Testis (tissue), 2 donors: ENCODE results near the gene NUDT2.

ENCODE experiments used
- POLR2A ChIP-seq: fragments of 450-650 bp; IDR thresholded peaks from one replicate; pipeline ENCODE4 v1.6.1; 2017; ENCODE audit warnings: antibody characterized with exemption, mild to moderate bottlenecking, moderate library complexity
- TF ChIP-seq, protein P1 (sequence below), 3 experiments: fragments of 450-650 bp in 2 of 3; fragments of 200-600 bp in 1 of 3; sonication (generic) in 1 of 3; IDR thresholded peaks; one replicate each; pipeline ENCODE4 v1.5.1; 2016 to 2019; ENCODE audit warnings: antibody characterized with exemption in 3 of 3, mild to moderate bottlenecking in 2 of 3, moderate library complexity in 1 of 3

DNA sequence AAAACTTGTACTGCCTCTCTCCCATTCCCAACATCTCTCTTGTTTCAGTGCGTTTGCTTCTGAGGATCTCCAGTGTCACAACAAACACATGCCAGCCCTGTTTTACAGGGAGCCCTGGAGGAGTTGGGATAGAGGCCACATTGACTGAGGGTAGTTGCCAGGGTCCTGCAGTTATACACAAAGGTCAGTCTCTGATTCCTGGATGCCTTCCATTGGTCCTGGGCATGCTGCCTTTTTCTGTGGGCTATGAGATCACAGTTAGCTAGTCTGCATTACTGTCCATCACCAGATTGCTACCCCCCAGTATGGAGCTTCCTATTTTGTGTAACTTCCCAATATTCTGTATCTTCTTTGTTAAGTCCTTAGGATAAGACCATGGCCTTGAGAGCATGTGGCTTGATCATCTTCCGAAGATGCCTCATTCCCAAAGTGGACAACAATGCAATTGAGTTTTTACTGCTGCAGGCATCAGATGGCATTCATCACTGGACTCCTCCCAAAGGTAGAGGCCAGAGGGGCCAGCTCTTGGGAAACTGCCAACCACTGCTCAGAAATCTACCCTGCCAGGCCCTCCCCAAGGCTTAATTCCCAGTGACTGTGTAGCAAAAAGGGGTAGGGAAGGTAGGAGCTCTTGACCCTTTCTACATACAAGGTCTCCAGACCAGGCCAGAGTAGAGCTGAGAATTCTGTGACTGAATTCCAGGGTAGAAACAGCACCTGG is 9.5 kb downstream of the NUDT2 start:
- TF ChIP-seq, protein P1, sequence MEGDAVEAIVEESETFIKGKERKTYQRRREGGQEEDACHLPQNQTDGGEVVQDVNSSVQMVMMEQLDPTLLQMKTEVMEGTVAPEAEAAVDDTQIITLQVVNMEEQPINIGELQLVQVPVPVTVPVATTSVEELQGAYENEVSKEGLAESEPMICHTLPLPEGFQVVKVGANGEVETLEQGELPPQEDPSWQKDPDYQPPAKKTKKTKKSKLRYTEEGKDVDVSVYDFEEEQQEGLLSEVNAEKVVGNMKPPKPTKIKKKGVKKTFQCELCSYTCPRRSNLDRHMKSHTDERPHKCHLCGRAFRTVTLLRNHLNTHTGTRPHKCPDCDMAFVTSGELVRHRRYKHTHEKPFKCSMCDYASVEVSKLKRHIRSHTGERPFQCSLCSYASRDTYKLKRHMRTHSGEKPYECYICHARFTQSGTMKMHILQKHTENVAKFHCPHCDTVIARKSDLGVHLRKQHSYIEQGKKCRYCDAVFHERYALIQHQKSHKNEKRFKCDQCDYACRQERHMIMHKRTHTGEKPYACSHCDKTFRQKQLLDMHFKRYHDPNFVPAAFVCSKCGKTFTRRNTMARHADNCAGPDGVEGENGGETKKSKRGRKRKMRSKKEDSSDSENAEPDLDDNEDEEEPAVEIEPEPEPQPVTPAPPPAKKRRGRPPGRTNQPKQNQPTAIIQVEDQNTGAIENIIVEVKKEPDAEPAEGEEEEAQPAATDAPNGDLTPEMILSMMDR (IDR thresholded peaks at IDR 0.05): no peak
- no peak for TF ChIP-seq POLR2A
